Raji (cell line): Measurements from ENCODE around the gene BUD13.

Experiments
- POLR2A ChIP-seq: IDR thresholded peaks from 2 replicates; pipeline ENCODE4 v1.6.1; 2011; ENCODE audit warnings: low read depth, low read length, control low read depth; ENCODE audit not compliant: insufficient read depth

BUD13 gene

DNA sequence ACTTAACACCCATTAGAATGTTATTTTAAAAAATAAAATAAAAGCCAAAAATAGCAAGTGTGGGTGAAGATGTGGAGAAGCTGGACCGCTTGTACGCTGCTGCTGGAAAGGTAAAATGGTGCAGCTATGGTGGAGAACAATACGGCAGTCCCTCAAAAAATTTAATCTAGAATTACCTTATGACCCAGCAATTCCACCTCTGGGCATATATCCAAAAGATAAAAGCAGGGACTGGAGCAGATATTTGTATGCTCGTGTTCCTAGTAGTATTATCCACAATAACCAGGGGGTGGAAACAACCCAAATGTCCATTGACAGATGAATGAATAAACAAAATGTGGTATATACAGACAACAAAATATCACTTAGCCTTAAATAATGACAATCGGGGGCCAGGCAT is 25.0 kb upstream of the BUD13 start:
- TF ChIP-seq POLR2A = no peak

DNA sequence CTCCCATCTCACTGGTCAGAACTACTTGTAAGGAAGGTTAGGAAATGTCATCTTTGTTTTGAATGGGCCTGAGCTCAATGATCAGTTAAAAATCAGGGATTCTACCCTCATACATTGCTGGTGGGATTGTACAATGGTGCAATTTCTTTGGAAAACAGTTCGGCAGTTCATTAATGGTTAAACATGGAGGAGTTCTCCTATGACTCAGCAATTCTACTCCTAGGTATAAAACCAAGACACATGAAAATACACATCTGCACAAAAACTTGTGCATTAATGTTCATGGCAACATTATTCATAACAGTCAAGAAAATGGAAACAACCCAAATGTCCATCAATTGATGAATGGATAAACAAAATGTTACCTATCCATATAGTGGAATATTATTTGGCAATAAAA is 23.8 kb upstream of the BUD13 start:
- TF ChIP-seq POLR2A = no peak

DNA sequence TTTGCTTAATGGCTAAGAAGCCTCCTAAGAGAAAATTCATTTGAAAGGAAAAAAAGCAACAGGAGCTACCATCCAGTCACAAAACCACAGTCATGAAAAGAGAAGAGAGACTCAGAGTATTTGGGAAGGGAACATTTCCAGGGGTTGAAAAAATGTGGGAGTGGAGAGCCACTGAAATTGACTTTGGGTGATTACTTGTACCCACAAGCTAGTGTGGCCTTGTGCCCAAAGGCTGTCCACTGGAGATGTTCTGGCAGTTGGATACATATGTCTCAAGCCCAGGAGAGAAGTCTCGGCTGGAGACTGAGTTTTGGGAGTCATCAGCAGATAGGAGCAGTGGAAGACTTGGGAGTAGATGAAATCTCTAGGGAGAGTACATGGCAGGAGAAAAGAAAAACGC is 22.1 kb upstream of the BUD13 start:
- TF ChIP-seq POLR2A = no peak

DNA sequence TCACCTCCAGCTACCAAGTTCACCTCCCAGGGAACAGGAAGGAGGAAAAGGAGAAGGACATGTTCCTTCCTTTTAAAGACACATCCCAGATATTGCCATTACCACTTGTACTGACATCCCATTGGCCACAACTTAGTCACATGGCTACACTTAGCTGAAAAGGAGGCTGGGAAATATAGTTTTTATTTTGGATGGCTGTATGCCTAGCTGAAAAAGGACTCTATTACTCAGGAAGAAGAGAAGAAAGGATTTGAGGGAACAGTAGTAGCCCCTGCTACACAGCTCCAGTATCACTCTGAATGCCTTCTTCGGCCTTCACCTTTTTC is 20.9 kb upstream of the BUD13 start:
- no peak for TF ChIP-seq POLR2A

DNA sequence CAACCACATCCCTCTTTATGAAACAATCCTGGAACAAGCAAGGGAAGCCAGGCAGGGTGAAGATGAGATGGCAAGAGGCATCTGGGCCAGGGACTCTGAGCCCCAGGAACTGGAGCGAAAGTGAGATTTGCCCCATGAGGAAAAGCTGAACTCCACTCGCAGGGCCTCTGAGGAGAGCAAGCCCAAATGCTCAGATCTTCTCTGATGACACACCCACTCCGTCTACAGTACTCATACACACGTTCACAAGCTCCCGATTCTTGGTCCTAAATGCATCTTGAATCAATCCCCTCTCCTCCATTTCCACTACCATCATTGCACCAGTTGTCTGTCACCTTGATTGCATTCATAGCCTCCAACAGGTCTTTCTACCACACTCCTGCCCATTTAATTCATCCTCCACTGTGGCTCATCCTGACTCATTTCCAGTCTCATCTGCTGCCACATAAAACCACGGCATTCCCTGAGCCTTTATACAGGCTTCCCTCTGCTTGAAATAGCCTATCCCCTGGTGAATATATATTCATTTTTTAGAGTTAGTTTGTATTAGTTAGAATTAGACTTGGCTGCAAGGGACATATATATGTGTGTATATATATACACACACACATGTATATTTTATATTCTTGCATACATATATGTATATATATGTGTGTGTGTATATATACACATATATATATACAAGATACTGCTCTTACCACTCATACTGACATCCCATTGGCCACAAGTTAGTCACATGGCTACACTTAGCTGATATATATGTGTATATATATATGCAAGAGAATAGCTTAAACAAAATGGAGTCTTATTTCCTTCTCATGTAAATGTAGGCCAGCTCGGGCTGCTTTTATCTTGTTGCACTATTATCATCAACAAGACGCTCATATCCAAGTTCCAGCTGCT is 20.3 kb upstream of the BUD13 start:
- no peak for TF ChIP-seq POLR2A

DNA sequence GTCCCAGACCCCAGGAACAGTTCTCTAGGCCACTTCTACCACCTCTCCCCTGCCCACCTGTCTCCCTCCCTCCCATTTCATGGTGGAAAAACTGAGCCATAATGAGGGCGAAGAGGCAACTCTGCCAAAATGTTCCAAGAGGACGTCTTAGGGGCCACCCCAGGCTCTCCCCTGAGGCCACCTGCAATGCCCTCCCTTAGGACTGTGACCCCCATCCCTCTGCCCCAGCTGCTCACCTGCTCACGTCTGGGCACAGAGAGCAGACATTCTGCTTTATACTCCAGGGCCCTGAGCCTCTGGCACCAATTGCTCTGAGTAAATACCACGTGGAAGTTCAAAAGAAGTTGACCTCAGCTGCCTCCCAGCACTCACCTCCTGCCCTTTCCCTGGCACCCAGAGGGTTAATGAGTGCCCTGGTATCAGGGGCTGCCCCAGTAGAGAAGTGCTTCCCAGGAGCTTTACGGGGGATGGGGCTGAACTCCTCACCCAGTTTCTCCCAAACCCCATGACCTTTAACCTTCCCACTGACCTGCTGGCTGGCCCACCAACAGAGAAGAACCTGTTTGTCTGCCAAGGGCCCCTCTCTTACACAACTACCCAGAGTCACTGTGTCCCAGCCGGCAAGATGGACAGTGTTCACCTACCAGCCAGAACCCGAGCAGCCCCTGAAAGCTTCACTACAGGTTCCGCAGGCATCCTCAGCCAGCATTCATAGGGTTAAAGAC is 19.5 kb upstream of the BUD13 start:
- no peak for TF ChIP-seq POLR2A

DNA sequence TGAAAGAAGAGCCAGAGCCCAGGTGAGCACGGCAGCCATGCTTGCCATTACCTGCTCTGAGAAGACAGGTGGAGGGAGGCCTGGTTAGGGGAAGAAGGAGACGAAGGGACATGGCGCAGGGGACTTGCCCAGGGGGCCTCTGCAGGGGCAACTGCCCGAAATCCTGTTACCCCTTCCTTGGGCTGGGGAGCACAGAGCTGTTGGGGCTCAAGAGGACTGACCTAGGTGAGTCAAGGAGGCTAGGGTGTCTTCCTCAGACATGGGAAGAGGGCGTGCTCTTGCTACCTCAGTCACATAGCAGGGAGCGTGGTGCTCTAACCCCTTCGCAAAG is 19.0 kb upstream of the BUD13 start, which contains the start of gene APOA5:
TSS of gene APOA5 (minus strand) at position 67 of the 331 bp plus-strand sequence. CDS start at position 48, 19 bp downstream.
- TF ChIP-seq POLR2A = no peak

DNA sequence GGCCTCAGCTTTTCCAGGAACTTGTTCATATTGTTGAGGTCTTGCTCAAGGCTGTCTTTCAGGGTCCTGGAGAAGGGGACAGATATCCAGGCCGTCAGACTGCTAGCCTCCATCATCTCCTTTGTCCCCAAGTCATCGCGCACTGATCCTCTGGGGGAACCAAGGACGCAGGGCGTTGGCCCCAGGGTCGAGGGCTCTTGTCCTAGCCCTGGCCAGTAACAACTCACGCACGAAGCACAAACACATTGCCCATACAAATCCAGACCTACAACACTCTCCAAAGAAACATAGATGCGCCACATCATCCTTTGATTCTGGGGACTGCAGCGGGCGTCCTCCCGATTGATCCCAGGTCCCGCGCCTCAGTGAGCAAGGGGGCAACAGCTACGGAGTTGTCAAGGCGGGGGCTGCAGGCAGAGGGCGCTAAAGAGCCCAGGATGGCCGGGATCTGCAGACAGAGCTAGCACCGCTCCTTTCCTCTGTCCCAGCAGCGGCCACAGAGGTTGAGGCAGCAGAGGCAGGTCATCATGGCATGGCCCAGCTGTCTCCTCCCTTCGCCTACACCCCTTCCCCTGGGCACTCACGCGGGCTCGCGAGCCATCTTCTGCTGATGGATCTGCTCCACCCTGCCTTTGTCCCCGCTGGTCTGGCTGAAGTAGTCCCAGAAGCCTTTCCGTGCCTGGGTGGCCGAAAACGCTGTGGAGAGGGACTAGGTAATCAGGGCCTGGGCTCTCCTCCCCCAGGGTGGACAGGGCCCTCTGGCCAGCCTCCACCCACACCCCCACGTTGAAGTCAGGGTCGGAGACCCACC is 18.4 kb upstream of the BUD13 start:
- no peak for TF ChIP-seq POLR2A

DNA sequence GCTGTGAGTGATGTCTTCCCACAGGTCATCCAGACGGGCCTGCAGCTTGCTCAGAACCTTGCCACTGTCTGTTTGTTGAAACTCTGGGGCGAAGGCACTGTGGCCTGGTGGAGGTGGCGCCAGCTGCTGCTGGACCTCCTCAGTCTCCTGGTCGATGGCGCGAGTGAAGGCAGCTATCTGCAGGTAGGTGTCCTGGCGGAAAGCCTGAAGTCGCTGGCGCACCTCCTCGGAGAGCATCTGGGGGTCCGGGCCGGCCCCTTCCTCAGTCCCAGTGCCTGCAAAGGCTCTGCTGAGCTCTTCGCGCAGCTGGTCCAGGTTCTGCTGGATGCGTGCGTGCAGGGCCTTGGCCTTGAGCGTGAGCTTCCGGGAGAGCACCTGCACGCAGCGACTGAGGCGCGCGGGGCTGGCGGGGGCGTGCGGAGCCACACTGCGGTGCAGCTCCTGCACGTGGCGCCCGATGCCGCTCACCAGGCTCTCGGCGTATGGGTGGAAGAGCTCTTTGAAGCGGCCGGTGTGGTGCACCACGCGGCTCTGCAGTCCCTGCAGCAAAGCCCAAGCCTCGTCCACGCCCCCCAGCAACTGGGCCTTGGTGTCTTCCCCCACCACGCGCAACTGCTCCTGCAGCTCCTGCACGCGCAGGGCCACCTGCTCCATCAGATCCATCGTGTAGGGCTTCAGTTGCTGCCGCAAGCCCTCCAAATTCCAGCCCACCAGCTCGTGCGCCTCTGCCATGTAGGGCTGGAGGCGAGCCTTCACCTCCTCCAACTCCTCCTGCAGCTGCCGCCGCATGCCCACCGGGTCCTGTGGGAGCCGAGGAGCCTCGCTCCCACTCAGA is 17.6 kb upstream of the BUD13 start:
- no peak for TF ChIP-seq POLR2A

DNA sequence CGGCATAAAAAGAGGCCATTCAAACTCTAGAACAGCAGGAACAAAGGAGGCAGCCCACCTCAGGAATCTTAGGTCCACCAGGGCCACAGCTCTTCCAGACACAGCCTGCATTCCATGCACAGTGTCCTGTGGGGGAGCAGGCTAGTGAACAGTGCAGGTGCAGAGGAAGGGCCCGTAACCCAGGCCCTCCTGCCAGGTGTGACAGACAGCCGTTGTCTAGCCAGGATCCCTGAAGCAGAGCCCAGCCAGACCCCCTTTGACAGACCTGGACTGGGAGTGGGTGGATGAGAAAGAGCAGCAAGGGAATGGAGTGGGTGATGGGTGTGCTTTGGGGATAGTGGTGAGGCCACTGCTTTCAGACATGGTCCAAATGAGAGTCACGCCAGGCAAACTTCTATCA is 16.2 kb upstream of the BUD13 start:
- TF ChIP-seq POLR2A = no peak

DNA sequence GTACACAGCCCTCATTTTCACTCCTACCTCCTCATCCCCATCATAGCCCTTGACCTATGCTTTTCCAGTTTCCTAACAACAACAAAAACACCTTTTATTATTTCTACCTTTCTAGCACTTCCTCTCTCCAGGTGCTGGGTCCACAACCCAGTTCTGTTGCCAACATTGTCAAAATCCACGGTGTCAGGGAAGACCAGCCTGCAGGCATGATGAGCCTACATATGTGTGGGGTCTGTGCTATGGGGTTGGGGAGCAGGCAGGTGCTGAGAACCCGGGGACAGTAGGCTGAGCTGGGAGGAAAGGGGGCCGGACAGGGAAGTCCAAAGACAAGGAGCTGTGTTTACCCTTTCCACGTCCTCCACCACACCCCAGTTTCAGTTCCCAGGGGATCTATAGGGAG is 15.7 kb upstream of the BUD13 start:
- TF ChIP-seq POLR2A = no peak

DNA sequence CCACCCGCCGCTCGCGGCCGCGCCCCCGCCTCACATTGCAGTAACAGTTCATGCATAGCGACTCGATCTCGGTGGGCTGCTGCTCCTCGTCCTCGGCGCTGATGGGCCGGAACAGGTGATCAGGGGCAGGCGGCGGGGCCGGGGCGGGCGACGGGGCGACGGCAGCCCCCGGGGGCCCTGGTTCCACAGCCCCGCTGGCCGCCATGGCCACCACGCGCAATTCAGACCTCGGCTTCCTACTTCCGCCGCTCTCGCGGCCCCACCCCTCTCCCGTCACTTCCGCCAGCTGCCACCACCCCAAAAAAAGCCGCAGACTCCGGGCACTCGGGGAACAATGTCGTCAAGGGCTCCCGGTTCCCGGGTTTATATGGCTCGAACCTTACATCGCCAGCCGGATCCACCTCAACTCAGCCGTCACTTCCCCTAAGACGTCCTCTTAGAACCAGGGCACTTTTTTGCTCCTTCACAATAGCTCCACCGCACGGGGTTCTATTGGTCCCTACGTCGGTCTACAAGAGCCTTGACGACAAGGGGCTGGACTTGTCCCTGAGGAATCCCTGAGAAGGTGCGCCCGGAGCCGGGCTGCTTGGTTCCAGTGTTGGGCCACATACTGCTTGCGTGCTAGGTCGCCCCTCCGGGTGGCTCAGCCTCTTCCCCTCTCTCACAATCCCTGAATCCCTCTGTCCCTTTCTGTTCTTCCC is 15.1 kb upstream of the BUD13 start, which contains the start of gene ZPR1:
TSS of gene ZPR1 (minus strand) at position 238 of the 701 bp plus-strand sequence. CDS start at position 205, 33 bp downstream.
- peak; percentile 84 for TF ChIP-seq POLR2A

DNA sequence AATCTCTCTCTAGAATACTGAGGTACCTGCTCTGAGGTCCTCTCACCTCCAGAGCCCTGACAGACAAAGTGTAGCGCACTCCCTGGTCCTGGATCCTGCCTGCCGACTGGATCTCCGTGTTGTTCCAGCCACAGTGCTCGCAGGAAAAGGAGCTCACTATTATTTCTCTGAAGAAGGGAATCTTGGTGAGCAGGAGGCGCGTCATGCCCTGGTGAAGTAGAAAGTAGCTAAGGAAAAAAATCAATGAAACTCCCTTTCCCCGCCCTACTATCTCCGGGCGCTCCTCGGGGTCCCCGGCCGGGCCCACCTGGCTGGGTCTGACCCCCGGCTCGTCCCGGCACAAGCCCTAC is 14.6 kb upstream of the BUD13 start:
- TF ChIP-seq POLR2A = no peak

DNA sequence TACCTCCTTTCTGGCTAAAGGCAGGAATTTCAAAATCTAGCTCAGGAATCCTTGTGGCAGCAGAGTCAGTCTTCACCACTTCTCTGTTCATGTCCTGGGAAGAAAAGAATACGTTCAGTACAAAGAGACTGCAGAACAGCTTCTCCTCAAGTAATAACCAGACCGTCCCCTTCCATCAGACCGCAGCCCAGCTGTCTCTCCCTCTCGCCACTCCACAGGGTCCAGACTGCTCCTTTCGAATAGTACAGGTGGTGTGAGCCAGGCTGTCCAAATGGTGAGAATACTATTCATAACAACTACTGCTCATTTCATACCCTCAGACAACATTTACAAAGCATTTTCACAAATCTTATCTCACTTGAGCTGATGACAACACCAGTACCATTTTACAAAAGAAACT is 14.2 kb upstream of the BUD13 start:
- no peak for TF ChIP-seq POLR2A

DNA sequence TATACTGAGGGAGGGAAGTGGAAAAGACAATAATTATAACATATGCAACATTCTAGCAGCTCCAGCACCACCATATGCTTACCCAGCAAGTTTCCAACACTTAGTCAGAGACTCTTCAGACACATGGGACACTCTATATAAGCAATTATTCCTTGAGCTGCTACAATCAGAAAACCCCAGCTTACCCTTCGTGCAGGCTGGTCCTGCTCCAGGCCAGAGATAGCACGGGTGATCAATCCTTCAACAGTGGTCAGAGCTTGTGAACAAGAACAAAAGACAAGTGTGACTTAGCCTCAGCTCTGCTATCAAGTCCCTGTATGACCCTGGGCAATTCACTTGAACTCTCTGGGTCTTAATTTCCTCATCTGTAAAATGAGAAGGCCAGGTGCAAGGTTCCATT is 13.5 kb upstream of the BUD13 start:
- TF ChIP-seq POLR2A = no peak

DNA sequence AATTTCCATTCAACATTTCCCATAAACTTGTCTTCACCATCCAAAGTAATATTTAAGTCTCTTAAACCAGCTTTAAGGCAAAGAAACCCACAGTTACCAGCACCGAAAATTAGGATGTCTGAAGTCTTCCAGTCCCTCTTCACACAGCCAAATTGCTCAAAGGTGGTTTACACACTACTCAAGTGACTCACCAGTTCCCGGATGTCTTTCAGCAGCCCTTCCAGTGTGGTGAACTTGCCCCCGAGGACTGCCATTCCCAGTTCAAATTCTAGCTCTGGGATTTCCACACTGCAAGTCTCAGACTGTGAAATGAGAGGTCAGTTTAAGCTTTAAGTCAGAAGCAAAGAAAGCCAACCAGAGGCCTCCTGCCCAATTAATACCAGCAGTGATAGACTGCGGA is 9.9 kb upstream of the BUD13 start:
- TF ChIP-seq POLR2A = no peak
